ENCODE data around the gene PI4KA. TPM values are rescaled to one million over a fixed set of nuclear protein-coding genes. Genes with fewer than 3 reads are reported as not detected.
"Not testable (repeated sequence)": the region's sequence is repeated elsewhere in the genome, so short reads cannot be mapped to it uniquely, and the experiment has no call there.

PI4KA gene
- total RNA-seq, 2 donors from 2014 or later = 72.1 to 96.0 TPM

- Mint-ChIP-seq H3K9me3 (no peaks in the 10 kb centered on the region), H3K36me3 (ENCODE audit: low read depth) (peaks cover 55% of the 10 kb centered on the region), H3K27ac (peak overlapping the region; percentile 39), H3K27me3 (no peaks in the 10 kb centered on the region), H3K4me1 (peaks cover 8% of the 10 kb centered on the region), H3K4me3 (no peak overlapping the region)
- peak; percentile 13 for ATAC-seq (replicated peaks)
Observed at GRCh38 chr22:20777420-20778177, 81.0 kb downstream of the PI4KA start.

GRCh38 chr22:20776624-20777405, 81.8 kb downstream of the PI4KA start:
- Mint-ChIP-seq H3K4me1 (peaks cover 6% of the 10 kb centered on the region), H3K9me3 (no peaks in the 10 kb centered on the region), H3K36me3 (ENCODE audit: low read depth) (peaks cover 47% of the 10 kb centered on the region), H3K27ac (no peak overlapping the region), H3K27me3 (no peaks in the 10 kb centered on the region), H3K4me3 (no peak overlapping the region)
- no peak for ATAC-seq (replicated peaks)

DNA sequence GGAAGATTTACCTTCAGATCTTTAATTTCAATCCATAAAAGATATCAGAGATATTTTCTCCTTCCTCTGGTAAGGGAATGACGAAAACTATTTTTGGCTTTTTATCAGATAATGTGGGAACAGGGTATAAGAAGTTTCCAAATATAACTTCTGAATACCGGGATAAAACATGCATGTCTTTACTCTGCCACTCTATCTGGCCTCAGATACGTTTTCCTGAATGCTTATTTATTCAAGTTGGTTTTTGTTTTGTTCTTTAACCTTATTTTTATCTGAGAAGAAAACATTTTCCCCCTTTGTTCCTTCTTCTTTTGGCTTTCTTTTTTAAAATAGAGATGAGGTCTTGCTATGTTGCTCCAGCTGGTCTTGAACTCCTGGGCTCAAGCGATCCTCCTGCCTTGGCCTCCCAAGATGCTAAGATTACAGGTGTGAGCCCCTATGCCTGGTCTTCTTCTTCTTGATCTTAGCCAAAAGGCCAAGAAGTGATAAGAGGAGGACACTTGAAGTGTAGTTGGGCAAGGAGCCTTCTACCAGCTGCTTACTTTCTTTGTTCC, 83.2 kb downstream of the PI4KA start:
- Mint-ChIP-seq H3K9me3 (no peaks in the 10 kb centered on the region), H3K27me3 (no peaks in the 10 kb centered on the region), H3K4me1 (no peaks in the 10 kb centered on the region), H3K27ac (peak overlapping the region; percentile 25), H3K4me3 (no peak overlapping the region), H3K36me3 (ENCODE audit: low read depth) (peaks cover 42% of the 10 kb centered on the region)
- ATAC-seq (replicated peaks) = no peak

DNA sequence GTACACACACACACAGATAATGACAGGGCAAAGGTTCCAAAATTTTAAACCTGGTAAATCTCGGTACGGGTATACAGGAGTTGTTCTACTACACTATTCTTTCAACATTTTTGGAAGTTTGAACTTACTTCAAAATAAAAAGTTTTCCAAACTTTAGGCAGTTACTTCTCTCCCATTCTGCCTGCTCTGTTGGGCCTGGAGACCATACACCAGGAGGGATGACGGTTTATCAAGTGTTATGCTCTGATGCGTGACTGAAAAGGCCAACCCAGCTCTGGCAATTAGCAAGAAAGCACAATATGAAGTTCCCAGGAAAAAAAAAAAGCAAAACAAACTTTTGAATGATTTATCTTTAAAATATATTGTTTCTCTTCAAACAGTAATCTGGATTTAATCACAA, 83.7 kb downstream of the PI4KA start:
- no peak overlapping the region for H3K4me3 Mint-ChIP-seq
- ATAC-seq (replicated peaks) = no peak
- H3K36me3 Mint-ChIP-seq (ENCODE audit: low read depth) = peaks cover 41% of the 10 kb centered on the region
- no peaks in the 10 kb centered on the region for H3K4me1 Mint-ChIP-seq
- no peaks in the 10 kb centered on the region for H3K9me3 Mint-ChIP-seq
- no peaks in the 10 kb centered on the region for H3K27me3 Mint-ChIP-seq
- H3K27ac Mint-ChIP-seq = no peak overlapping the region

- Mint-ChIP-seq H3K36me3 (ENCODE audit: low read depth) (peaks cover 39% of the 10 kb centered on the region), H3K27ac (no peak within 1 kb of the TSS), H3K4me1 (no peaks in the 10 kb centered on the region), H3K27me3 (no peaks in the 10 kb centered on the region), H3K4me3 (no peak within 1 kb of the TSS), H3K9me3 (no peaks in the 10 kb centered on the region)
- no peak for ATAC-seq (replicated peaks)
Observed at GRCh38 chr22:20773793-20774212, 84.8 kb downstream of the PI4KA start, which contains the start of gene SERPIND1. TSS of gene SERPIND1 (plus strand) at chr22:20774113. CDS start at chr22:20779313, 5,200 bp downstream.

DNA sequence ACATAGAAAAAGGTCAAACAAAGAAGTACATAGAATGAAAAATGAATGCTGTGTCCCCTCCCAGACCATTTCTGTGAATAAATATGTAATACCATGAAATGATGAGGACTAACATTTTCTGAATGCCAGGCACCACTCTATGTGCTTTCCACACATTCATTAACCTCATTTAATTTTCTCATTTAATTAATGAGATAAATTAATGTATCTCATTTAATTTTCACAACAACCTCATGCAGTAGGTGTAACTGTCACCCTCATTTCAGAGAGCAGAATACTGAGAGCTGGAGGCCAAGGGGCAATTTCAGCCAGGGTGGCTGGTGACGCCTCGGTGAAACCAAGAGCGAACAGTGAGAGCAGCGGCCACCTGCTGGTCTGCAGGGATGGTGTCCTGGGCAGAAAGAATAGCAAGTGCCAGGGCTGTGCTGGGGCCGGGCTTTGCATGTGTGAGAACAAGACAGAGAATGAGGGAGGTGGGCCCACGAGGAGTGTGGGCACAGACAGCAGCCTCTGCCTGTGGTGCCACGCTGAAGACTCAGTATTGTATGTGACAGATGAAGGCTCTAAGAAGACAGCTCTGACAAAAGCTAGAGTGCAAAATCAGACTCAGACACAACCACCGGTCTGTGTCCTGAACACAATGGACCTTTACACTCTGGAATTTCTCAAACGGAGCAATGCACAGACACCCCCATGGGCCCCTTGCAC, 86.5 kb downstream of the PI4KA start:
- peaks cover 22% of the 10 kb centered on the region for H3K36me3 Mint-ChIP-seq (ENCODE audit: low read depth)
- ATAC-seq (replicated peaks) = no peak

GRCh38 chr22:20769496-20769826, 89.2 kb downstream of the PI4KA start:
- not testable (repeated sequence) for H3K9me3 Mint-ChIP-seq; H3K27me3 Mint-ChIP-seq; H3K4me1 Mint-ChIP-seq; H3K4me3 Mint-ChIP-seq; ATAC-seq (replicated peaks)
- Mint-ChIP-seq H3K27ac (peak overlapping the region; percentile 80), H3K36me3 (ENCODE audit: low read depth) (peaks cover 30% of the 10 kb centered on the region)

More for the DNA sequence above, 86.5 kb downstream of the PI4KA start:
- no peak overlapping the region for H3K4me3 Mint-ChIP-seq
- H3K9me3 Mint-ChIP-seq = no peaks in the 10 kb centered on the region
- no peaks in the 10 kb centered on the region for H3K27me3 Mint-ChIP-seq
- no peak overlapping the region for H3K27ac Mint-ChIP-seq
- H3K4me1 Mint-ChIP-seq = peaks cover 5% of the 10 kb centered on the region

GRCh38 chr22:20766530-20766929, 92.1 kb downstream of the PI4KA start:
- Mint-ChIP-seq H3K4me3 (no peak overlapping the region), H3K9me3 (no peaks in the 10 kb centered on the region), H3K36me3 (ENCODE audit: low read depth) (peaks cover 54% of the 10 kb centered on the region), H3K4me1 (peaks cover 5% of the 10 kb centered on the region), H3K27me3 (no peaks in the 10 kb centered on the region), H3K27ac (no peak overlapping the region)
- no peak for ATAC-seq (replicated peaks)

- ATAC-seq (replicated peaks) = no peak
- Mint-ChIP-seq H3K36me3 (ENCODE audit: low read depth) (peaks cover 60% of the 10 kb centered on the region), H3K4me3 (no peak overlapping the region), H3K27me3 (no peaks in the 10 kb centered on the region), H3K9me3 (no peaks in the 10 kb centered on the region), H3K27ac (peak overlapping the region; percentile 71), H3K4me1 (peaks cover 5% of the 10 kb centered on the region)
Observed at GRCh38 chr22:20765938-20766337, 92.7 kb downstream of the PI4KA start.

DNA sequence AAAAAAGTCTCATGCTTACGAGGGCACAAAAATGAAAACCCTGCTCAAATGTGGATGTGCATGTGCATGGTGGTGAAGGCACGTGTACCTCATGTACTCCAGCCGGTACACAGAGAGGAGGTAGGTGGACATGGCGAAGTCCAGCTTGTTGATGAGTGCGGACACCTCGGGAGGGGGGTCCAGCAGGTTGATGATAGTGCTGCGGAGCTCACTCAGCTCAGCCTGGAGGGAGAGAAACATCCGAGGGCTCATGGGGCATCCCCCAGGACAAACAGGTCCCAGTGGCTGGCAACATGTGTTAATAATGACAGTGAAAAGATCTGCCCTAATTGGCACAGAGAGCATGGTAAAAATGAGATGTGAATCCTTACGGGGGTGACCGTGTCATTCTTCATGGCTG, 93.9 kb downstream of the PI4KA start:
- Mint-ChIP-seq H3K9me3 (no peaks in the 10 kb centered on the region), H3K36me3 (ENCODE audit: low read depth) (peaks cover 68% of the 10 kb centered on the region), H3K27me3 (no peaks in the 10 kb centered on the region), H3K4me3 (no peak overlapping the region), H3K27ac (no peak overlapping the region), H3K4me1 (peaks cover 5% of the 10 kb centered on the region)
- ATAC-seq (replicated peaks) = no peak

- Mint-ChIP-seq H3K9me3 (no peaks in the 10 kb centered on the region), H3K4me1 (peaks cover 5% of the 10 kb centered on the region), H3K27ac (no peak overlapping the region), H3K36me3 (ENCODE audit: low read depth) (peaks cover 66% of the 10 kb centered on the region), H3K4me3 (no peak overlapping the region), H3K27me3 (no peaks in the 10 kb centered on the region)
- ATAC-seq (replicated peaks) = no peak
Observed at GRCh38 chr22:20764471-20764720, 94.2 kb downstream of the PI4KA start.

DNA sequence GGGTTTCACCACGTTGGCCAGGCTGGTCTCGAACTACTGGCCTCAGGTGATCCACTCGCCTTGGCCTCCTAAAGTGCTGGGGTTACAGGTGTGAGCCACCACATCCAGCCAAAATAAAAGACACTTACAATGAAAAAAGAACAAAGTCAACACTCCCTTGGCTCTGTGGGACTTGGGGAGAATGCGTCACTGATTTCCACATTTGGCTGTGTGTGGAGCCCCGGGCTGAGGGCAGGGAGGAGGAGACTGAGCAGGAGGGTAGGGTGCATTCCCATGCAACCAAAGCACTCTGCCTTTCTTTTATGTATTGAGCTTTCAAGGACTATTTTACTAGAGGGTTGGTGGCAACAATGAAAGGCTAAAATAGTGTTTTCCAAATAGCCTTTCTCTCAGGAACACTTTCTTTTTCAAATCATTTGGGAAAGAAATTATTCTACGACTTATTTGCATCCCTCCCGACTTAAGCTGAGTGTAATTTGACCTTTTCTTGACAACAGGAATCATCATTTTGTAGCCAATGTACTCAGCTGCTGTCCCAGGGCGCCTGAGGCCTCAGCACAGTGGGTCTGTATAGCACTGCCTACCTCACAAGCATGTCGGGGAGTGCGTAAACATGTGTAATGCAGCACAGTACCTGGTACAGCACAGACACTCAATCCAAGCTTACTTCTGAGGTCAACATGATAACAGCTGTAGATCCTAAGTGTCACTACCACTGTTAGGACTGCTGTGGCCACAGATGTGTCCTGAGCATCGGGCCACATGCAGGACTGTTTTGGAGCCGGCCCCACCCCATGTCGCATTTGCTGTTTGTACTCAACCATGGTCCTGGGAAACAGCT, 94.8 kb downstream of the PI4KA start:
- peaks cover 5% of the 10 kb centered on the region for H3K4me1 Mint-ChIP-seq
- no peak overlapping the region for H3K4me3 Mint-ChIP-seq
- no peak for ATAC-seq (replicated peaks)
- peaks cover 67% of the 10 kb centered on the region for H3K36me3 Mint-ChIP-seq (ENCODE audit: low read depth)
- no peak overlapping the region for H3K27ac Mint-ChIP-seq
- H3K9me3 Mint-ChIP-seq = no peaks in the 10 kb centered on the region
- H3K27me3 Mint-ChIP-seq = no peaks in the 10 kb centered on the region

DNA sequence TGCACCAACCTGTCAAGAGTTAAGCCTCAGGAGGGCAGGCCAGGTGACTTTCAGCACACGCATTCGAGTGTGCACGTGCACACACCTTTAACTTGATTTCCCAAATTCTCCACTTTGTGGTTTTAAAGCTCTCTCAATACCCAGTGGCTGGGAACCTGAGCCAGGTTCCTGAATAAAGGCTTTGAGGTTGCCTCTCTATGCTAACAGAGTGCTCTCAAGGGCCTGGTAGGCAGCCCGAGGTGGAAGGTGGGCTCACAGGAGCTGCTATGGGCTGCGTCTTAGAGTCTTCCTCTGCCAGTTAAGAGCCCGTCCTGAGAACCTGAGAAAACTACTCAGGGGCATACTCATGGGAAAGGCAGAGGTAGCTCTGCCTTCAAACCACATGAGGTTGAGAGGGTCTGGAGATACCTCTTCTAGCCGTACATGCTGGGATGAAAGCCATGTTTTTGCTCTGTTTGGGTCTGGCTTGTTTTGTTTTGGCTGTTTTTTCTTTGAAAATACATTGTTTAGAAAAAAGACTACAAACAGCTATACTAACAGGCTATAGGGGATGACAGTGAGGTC, 96.3 kb downstream of the PI4KA start:
- H3K27ac Mint-ChIP-seq = no peak overlapping the region
- H3K9me3 Mint-ChIP-seq = no peaks in the 10 kb centered on the region
- ATAC-seq (replicated peaks) = no peak
- no peaks in the 10 kb centered on the region for H3K27me3 Mint-ChIP-seq
- no peak overlapping the region for H3K4me3 Mint-ChIP-seq
- peaks cover 82% of the 10 kb centered on the region for H3K36me3 Mint-ChIP-seq (ENCODE audit: low read depth)
- no peaks in the 10 kb centered on the region for H3K4me1 Mint-ChIP-seq

- no peaks in the 10 kb centered on the region for H3K4me1 Mint-ChIP-seq
- no peak overlapping the region for H3K27ac Mint-ChIP-seq
- no peak for ATAC-seq (replicated peaks)
- H3K27me3 Mint-ChIP-seq = no peaks in the 10 kb centered on the region
- H3K36me3 Mint-ChIP-seq (ENCODE audit: low read depth) = peaks cover 88% of the 10 kb centered on the region
- no peak overlapping the region for H3K4me3 Mint-ChIP-seq
- H3K9me3 Mint-ChIP-seq = no peaks in the 10 kb centered on the region
Observed at GRCh38 chr22:20761536-20761935, 97.1 kb downstream of the PI4KA start.
